Measurements from ENCODE around the gene ITPA.

The ITPA gene

DNA sequence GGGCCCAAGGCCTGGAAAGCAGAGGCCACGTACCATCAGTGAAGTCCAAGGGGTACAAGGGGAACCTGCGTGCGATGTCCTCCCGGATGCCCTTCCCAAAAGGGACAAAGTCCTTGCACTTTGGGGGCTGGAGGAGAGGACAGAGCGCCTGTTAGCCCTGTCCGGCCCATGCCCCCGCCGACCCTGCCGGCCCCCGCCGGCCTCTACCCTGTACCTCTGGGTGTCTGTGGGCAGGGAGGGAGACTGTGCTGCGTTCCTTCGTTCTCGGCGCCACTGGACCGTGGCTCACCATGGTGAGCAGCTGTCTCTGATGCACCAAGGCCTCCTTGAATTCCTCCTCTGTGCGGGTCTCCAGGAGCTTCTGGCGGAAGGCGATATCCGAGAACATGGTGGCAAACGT, 21.8 kb downstream of the ITPA start:
- no peak overlapping the region for H3K9ac ChIP-seq (ENCODE audit: low read length in 2 of 2)

DNA sequence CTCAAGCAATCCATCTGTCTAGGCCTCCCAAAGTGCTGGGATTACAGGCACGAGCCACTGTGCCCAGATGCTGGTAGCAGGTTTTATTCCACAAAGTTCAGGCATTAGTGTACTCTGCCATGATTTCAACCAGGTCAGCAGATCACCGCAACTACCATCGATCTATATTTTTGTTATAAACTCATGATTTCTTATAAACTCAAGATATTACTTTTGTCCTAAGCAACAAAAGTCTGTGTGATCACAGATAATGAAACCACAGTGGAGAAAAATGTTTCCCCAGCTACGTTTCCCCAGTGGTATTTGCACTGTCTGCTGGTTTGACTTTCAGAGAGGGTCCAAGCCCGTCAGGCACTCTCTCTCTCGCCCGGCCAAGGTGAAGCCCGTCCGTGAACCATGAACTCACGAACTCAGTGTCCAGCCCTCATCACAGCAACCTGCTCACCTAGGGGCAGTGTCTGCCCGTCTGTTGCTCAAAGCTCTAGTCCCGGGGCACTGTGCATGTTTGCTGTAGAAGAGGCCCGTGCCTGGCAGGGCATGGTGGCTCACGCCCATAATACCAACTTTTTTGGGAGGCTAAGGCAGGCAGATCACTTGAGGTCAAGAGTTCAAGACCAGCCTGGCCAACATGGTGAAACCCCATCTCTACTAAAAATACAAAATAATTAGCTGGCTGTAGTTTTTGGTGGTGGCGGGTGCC, 22.7 kb downstream of the ITPA start:
- Histone ChIP-seq H3K36me3 (ENCODE audit: control insufficient read depth in 2 of 2, insufficient read depth in 2 of 2, low read length in 2 of 2) (peaks cover 0 to 2% of the 10 kb centered on the region in 2 donors), H3K9ac (ENCODE audit: low read length in 2 of 2) (no peak overlapping the region)

More for the DNA sequence above, 21.8 kb downstream of the ITPA start:
- Histone ChIP-seq H3K27me3 (ENCODE audit: control insufficient read depth in 1 of 2, insufficient read depth in 2 of 2, low read length in 2 of 2) (peaks cover 6 to 9% of the 10 kb centered on the region in 2 donors), H3K4me1 (ENCODE audit: control insufficient read depth, insufficient read depth, low read length) (no peaks in the 10 kb centered on the region), H3K4me3 (ENCODE audit: low read length in 2 of 2) (no peak overlapping the region), H3K36me3 (ENCODE audit: control insufficient read depth in 2 of 2, insufficient read depth in 2 of 2, low read length in 2 of 2) (peaks cover 0 to 2% of the 10 kb centered on the region in 2 donors), H3K27ac (ENCODE audit: low read length) (no peak overlapping the region), H3K9me3 (ENCODE audit: control insufficient read depth in 2 of 2, low read length in 2 of 2) (no peaks in the 10 kb centered on the region)

DNA sequence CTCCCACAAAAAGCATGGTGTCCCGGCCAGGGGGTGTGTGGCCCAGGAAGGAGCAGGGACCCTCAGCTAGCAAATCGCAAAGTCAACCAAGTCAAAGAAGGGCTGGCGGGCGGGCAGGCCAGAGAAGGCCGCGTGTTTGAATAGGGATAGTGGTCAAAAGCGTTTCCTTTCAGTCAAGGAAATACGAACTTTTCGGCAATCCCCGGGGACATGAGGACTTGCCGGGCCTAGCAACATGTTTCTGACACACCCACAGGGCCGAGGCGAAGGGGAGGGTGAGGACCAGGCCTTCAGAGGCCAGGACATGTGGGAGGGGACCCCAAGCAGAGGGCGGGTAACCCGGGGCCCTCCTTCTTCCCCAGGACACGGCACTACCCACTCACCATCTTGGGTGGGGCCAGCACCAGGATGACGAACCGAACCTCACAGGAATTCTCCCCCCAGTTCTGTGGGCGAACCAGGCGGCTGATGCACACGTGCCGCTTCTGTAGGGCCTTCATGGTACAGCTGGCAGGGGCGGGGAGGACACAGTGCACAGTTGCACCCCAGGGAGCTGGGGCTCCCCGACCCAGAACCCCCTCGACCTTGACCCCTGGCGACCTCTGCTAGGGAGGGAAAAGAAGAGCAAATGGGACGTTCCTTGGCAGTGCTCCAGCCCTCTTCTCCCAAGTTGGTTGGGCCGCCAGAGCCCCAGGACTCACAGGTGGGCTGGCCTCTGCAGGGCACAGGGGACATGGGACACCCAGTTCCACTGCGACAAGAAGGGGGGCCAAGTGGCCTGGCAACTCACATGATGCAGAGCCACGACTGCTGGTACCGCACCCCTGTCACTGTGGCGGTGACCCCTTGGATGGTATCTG, 24.1 kb downstream of the ITPA start:
- H3K9me3 ChIP-seq (ENCODE audit: control insufficient read depth in 2 of 2, low read length in 2 of 2), result no peaks in the 10 kb centered on the region
- no peak overlapping the region for H3K27ac ChIP-seq (ENCODE audit: low read length)

More for the DNA sequence above, 22.7 kb downstream of the ITPA start:
- H3K4me3 ChIP-seq (ENCODE audit: low read length in 2 of 2), result no peak overlapping the region
- H3K9me3 ChIP-seq (ENCODE audit: control insufficient read depth in 2 of 2, low read length in 2 of 2), result no peaks in the 10 kb centered on the region
- H3K4me1 ChIP-seq (ENCODE audit: control insufficient read depth, insufficient read depth, low read length), result no peaks in the 10 kb centered on the region
- no peak overlapping the region for H3K27ac ChIP-seq (ENCODE audit: low read length)
- peaks cover 11 to 16% of the 10 kb centered on the region in 2 donors for H3K27me3 ChIP-seq (ENCODE audit: control insufficient read depth in 1 of 2, insufficient read depth in 2 of 2, low read length in 2 of 2)

DNA sequence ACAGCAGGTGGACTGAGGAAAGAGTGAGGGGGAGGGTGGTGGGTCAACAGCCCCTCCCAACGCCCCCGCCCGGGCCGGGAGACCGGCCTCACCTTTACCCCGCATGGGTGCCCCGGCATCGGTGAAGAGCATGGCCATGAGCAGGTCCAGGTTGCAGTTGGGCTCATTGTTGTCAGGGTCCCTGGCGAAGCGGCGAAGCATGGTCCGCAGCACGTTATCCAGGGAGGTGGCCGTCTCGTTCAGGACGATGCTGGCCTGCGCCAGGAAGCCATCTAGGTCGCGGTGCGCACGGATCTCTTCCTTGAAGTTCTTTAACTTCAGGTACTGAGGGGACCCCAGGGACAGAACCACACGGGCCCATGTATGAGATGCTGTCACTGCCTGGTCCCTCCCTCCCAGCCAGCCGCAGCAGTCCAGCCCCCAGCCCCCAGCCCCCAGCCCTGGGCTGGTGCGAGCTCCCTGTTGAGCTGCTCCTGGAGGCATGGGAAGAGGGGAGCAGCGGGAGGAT, 24.7 kb downstream of the ITPA start:
- no peaks in the 10 kb centered on the region for H3K36me3 ChIP-seq (ENCODE audit: control insufficient read depth in 2 of 2, insufficient read depth in 2 of 2, low read length in 2 of 2)
- H3K4me1 ChIP-seq (ENCODE audit: control insufficient read depth, insufficient read depth, low read length), result peaks cover 14% of the 10 kb centered on the region
- H3K9me3 ChIP-seq (ENCODE audit: control insufficient read depth in 2 of 2, low read length in 2 of 2), result no peaks in the 10 kb centered on the region
- H3K27me3 ChIP-seq (ENCODE audit: control insufficient read depth in 1 of 2, insufficient read depth in 2 of 2, low read length in 2 of 2), result peaks cover 22 to 35% of the 10 kb centered on the region in 2 donors
- H3K4me3 ChIP-seq (ENCODE audit: low read length in 2 of 2), result no peak overlapping the region
- H3K27ac ChIP-seq (ENCODE audit: low read length), result no peak overlapping the region
- H3K9ac ChIP-seq (ENCODE audit: low read length in 2 of 2), result no peak overlapping the region

More for the DNA sequence above, 24.1 kb downstream of the ITPA start:
- Histone ChIP-seq H3K4me3 (ENCODE audit: low read length in 2 of 2) (no peak overlapping the region), H3K27me3 (ENCODE audit: control insufficient read depth in 1 of 2, insufficient read depth in 2 of 2, low read length in 2 of 2) (peaks cover 22 to 29% of the 10 kb centered on the region in 2 donors), H3K9ac (ENCODE audit: low read length in 2 of 2) (no peak overlapping the region), H3K4me1 (ENCODE audit: control insufficient read depth, insufficient read depth, low read length) (peaks cover 8% of the 10 kb centered on the region), H3K36me3 (ENCODE audit: control insufficient read depth in 2 of 2, insufficient read depth in 2 of 2, low read length in 2 of 2) (no peaks in the 10 kb centered on the region)

DNA sequence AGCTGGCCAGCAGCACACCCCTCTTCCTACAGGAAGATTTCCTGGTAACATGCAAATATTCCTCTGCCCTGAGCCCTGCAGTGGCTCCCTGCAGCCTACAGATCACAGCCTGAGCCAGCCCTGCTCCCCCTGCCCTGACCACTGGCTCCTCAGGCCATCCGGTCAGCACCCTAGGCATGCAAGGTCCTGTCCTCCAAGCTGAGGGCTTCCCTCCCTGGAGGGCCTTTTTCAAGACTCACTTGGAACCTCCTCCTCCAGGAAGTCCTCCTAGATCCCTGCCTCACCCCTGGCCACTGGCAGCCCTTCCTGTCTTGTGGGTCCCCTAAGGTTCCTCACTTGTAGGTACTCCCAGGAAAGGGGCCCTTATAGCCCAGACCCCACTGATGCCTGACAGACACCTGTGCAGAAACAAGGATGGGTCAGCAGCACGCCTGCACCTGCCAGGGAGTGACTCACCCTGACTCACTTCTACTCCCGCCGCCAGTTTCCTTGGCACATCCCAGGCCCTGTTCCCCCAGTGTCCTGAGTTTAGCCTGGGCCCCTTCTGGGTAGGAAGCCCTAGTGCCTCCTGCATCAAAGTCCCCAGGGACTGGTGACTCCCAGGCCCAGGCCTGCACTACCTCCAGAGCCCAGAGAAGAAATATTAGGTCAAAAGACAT, 26.5 kb downstream of the ITPA start:
- no peaks in the 10 kb centered on the region for H3K9me3 ChIP-seq (ENCODE audit: control insufficient read depth in 2 of 2, low read length in 2 of 2)
- H3K4me3 ChIP-seq (ENCODE audit: low read length in 2 of 2), result no peak overlapping the region
- peaks cover 23% of the 10 kb centered on the region for H3K4me1 ChIP-seq (ENCODE audit: control insufficient read depth, insufficient read depth, low read length)
- no peak overlapping the region for H3K27ac ChIP-seq (ENCODE audit: low read length)
- H3K27me3 ChIP-seq (ENCODE audit: control insufficient read depth in 1 of 2, insufficient read depth in 2 of 2, low read length in 2 of 2), result peaks cover 36 to 52% of the 10 kb centered on the region in 2 donors
- H3K36me3 ChIP-seq (ENCODE audit: control insufficient read depth in 2 of 2, insufficient read depth in 2 of 2, low read length in 2 of 2), result no peaks in the 10 kb centered on the region
- H3K9ac ChIP-seq (ENCODE audit: low read length in 2 of 2), result no peak overlapping the region

DNA sequence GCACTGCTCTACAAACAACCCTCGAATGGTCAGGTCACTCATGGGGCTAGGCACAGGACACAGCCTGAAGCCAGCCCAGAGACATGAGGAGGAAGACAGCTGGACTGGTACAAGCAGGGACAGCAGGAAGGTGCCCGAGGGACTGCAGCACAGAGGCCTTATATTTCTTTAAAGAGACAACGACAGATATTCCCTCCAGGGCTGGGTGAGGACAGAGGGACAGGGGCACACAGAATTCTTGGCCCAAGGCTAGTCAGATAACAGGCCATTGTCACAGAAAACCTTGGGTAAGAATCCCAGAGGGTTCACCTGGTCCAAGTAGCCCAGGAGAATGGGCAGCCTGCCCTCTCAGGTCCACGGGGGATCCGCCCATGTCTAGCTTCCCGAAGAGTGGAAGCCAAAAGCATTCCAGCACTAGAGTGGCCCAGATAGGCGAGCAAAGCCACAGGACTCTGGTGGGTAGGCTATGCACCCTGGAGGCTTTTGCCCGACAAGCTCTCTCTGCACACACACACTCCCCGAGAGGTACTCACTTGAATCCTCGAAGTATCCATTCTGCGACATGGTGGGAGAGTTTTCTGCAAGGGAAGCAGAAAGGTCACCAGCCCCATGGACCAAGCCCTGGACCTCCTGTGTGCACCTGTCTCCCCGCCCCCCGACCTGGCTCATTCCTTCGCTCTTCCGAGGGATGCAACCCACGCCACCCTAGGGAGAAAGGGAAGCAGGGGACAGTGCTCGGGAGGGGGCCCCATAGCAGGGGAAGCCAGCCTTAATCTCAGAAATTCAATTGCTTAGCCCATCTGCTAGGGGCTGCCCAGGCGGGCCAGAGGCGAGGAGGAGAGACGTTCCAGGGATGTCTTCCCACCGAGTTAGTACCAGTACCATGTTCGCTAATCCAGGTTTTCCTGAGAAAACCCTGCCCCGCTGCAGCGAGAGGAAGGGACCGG, 28.0 kb downstream of the ITPA start:
- Histone ChIP-seq H3K4me3 (ENCODE audit: low read length in 2 of 2) (no peak overlapping the region), H3K4me1 (ENCODE audit: control insufficient read depth, insufficient read depth, low read length) (peaks cover 23% of the 10 kb centered on the region), H3K36me3 (ENCODE audit: control insufficient read depth in 2 of 2, insufficient read depth in 2 of 2, low read length in 2 of 2) (no peaks in the 10 kb centered on the region), H3K9me3 (ENCODE audit: control insufficient read depth in 2 of 2, low read length in 2 of 2) (no peaks in the 10 kb centered on the region), H3K9ac (ENCODE audit: low read length in 2 of 2) (no peak overlapping the region), H3K27ac (ENCODE audit: low read length) (no peak overlapping the region), H3K27me3 (ENCODE audit: control insufficient read depth in 1 of 2, insufficient read depth in 2 of 2, low read length in 2 of 2) (peaks cover 39 to 53% of the 10 kb centered on the region in 2 donors)

DNA sequence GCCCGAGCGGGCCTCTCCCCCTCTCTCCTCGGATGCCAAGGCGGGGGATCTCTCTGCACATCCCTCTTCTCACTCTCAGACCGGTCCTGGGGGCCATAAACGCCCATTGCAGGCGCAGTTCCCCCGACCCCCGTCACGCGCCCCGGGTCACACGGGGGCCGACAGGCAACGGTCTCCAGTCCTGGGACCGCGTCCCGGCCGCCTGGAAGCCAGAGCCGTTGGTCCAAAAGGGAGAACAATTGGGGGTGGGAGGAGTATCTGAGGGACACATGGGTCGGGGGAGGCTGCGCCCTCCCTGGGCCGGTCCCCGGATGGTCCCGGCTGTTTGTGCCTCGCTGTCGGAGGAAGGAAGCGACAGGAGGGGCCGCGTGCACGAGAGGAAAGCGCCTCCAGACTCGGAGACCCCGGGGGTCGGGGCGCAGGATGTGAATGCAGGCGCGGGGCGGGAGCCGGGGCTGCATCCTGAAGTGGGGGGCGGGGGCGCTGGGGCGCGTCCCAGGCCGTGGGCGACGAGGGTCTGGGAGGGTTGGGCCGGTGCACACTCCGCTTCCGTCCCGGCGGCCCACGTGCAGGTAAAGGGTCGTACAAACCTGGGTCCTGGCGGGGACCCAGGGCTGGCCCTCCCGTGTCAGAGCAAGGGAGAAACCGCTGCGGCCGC, 28.8 kb downstream of the ITPA start:
- Histone ChIP-seq H3K4me3 (ENCODE audit: low read length in 2 of 2) (peak overlapping the region; percentile 1 to 74), H3K9ac (ENCODE audit: low read length in 2 of 2) (no peak overlapping the region), H3K27me3 (ENCODE audit: control insufficient read depth in 1 of 2, insufficient read depth in 2 of 2, low read length in 2 of 2) (peaks cover 37 to 53% of the 10 kb centered on the region in 2 donors), H3K9me3 (ENCODE audit: control insufficient read depth in 2 of 2, low read length in 2 of 2) (no peaks in the 10 kb centered on the region), H3K4me1 (ENCODE audit: control insufficient read depth, insufficient read depth, low read length) (peaks cover 23% of the 10 kb centered on the region), H3K36me3 (ENCODE audit: control insufficient read depth in 2 of 2, insufficient read depth in 2 of 2, low read length in 2 of 2) (no peaks in the 10 kb centered on the region), H3K27ac (ENCODE audit: low read length) (no peak overlapping the region)

DNA sequence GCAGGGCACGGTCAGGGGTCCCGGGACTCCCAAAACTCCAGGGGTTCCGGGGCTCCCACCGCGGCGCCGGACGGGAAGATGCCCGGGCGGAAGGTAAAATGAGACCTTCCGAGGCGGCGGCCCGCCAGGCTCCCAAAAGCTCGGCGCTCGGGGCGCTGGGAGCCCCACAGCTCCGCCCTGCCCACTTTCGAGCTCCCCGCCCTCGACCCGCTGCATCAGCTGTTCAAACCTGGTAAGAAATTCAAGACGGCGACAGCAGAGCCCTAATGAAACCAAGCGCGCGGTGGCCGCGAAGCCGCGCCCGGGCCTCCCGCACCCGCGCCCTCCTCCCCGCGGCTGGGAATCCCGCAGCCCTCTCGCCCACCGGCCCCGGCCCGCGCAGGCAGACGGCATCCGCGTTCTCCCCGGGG, 29.3 kb downstream of the ITPA start:
- peaks cover 23% of the 10 kb centered on the region for H3K4me1 ChIP-seq (ENCODE audit: control insufficient read depth, insufficient read depth, low read length)
- H3K4me3 ChIP-seq (ENCODE audit: low read length in 2 of 2), result peak overlapping the region; percentile 1 to 74
- H3K36me3 ChIP-seq (ENCODE audit: control insufficient read depth in 2 of 2, insufficient read depth in 2 of 2, low read length in 2 of 2), result no peaks in the 10 kb centered on the region
- no peaks in the 10 kb centered on the region for H3K9me3 ChIP-seq (ENCODE audit: control insufficient read depth in 2 of 2, low read length in 2 of 2)
- H3K27ac ChIP-seq (ENCODE audit: low read length), result no peak overlapping the region
- peaks cover 39 to 53% of the 10 kb centered on the region in 2 donors for H3K27me3 ChIP-seq (ENCODE audit: control insufficient read depth in 1 of 2, insufficient read depth in 2 of 2, low read length in 2 of 2)
- H3K9ac ChIP-seq (ENCODE audit: low read length in 2 of 2), result no peak overlapping the region

DNA sequence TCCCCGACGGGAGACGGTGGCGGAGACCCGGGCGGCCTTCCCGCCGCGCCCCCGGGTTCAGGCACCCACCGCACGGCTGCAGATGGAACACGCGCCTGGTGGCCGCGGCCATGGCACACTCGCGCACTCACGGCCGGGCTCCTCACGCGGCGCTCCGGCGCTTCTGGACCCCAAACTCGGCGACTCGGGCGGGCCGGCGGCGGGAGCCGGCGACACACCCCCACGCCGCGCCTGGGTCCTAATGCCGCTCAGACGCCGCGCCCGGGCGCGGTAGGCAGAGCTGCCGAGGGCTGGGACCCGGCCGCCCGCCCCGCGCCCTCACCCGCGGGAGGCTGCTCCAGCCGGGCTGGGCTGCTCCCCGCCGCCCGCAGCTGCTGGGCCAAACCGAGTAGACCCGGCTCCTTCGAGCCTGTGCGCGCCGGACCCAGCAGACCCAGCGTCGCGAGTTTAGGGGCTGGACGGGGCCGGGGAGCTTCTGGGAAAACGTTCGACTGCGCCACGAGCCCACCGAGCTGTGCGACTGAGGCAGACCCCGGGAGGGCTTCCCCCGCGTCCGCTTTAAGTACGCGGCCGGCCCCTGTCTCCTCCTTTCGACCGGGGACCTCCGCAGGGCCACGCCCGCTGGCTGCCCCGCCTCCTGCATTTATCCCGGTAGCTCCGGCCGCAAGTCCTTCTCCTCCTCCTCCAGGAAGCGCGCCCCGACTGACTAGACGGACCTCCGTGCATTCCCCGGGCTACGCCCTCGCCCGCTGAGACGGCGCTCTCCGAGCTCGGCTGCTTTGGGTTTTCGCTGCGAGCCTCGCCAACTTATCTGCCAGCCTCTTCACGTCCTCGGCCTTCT, 29.9 kb downstream of the ITPA start, which contains the start of gene SLC4A11:
Gene SLC4A11, minus strand, starts transcription at position 165 of the 841 bp plus-strand sequence. Its CDS starts 53 bp downstream, at position 112.
- no peak within 1 kb of the TSS for H3K9ac ChIP-seq (ENCODE audit: low read length in 2 of 2)
- peak within 1 kb of the TSS; percentile 1 to 74 for H3K4me3 ChIP-seq (ENCODE audit: low read length in 2 of 2)
- H3K27ac ChIP-seq (ENCODE audit: low read length), result no peak within 1 kb of the TSS
- H3K27me3 ChIP-seq (ENCODE audit: control insufficient read depth in 1 of 2, insufficient read depth in 2 of 2, low read length in 2 of 2), result peaks cover 41 to 53% of the 10 kb centered on the region in 2 donors
- peaks cover 23% of the 10 kb centered on the region for H3K4me1 ChIP-seq (ENCODE audit: control insufficient read depth, insufficient read depth, low read length)
- H3K36me3 ChIP-seq (ENCODE audit: control insufficient read depth in 2 of 2, insufficient read depth in 2 of 2, low read length in 2 of 2), result no peaks in the 10 kb centered on the region
- H3K9me3 ChIP-seq (ENCODE audit: control insufficient read depth in 2 of 2, low read length in 2 of 2), result no peaks in the 10 kb centered on the region

Measured in stomach smooth muscle (tissue), 2 donors.